Tibial nerve (tissue), 4 donors: ENCODE measurements around the gene LGALS9. TPM values are rescaled to one million over a fixed set of nuclear protein-coding genes. Genes with fewer than 3 reads are reported as not detected.
"Not testable (repeated sequence)": the region's sequence is repeated elsewhere in the genome, so short reads cannot be mapped to it uniquely, and the experiment has no call there.

Source experiments
- DNase-seq, 2 donors: peaks; one replicate each; pipeline ENCODE4 v3.0.0-alpha.2; 2019; ENCODE audit warnings: low spot score in 2 of 2
- H3K27ac ChIP-seq, 4 donors: fragments of 200-600 bp; sonication (generic) in 3 of 4; one replicate each; pipeline ENCODE4 v1.5.1; 2017 to 2019; ENCODE audit warnings: mild to moderate bottlenecking in 1 of 4
- H3K27me3 ChIP-seq, 2 donors: fragments of 200-600 bp; sonication (generic) in 1 of 2; one replicate each; pipeline versions ENCODE4 v1.5.1 to v1.6.0; 2017 to 2019
- H3K36me3 ChIP-seq, 3 donors: fragments of 200-600 bp; sonication (generic); one replicate each; pipeline ENCODE4 v1.5.1; 2018 to 2019
- H3K4me1 ChIP-seq, 4 donors: fragments of 200-600 bp; sonication (generic) in 3 of 4; one replicate each; pipeline ENCODE4 v1.5.1; 2017 to 2019
- H3K4me3 ChIP-seq, 4 donors: fragments of 200-600 bp; sonication (generic) in 3 of 4; one replicate each; pipeline ENCODE4 v1.5.1; 2017 to 2019; ENCODE audit warnings: mild to moderate bottlenecking in 1 of 4, moderate library complexity in 1 of 4
- H3K9me3 ChIP-seq, 4 donors: fragments of 200-600 bp; sonication (generic) in 3 of 4; one replicate each; pipeline ENCODE4 v1.5.1; 2017 to 2019
- CTCF ChIP-seq, 5 experiments: fragments of 200-600 bp in 3 of 5; fragments of 450-650 bp in 2 of 5; sonication (generic) in 3 of 5; IDR thresholded peaks; one replicate each; pipeline ENCODE4 v1.5.1; 2016 to 2019; ENCODE audit warnings: antibody characterized with exemption in 5 of 5, mild to moderate bottlenecking in 3 of 5, moderate library complexity in 2 of 5
- EP300 ChIP-seq, 2 donors: sonication (generic); formaldehyde crosslinking; IDR thresholded peaks; one replicate each; pipeline ENCODE4 v1.6.1; 2017; ENCODE audit warnings: antibody characterized with exemption in 2 of 2, mild to moderate bottlenecking in 1 of 2
- POLR2A ChIP-seq, 2 donors: fragments of 450-650 bp; IDR thresholded peaks; one replicate each; pipeline ENCODE4 v1.6.1; 2017; ENCODE audit warnings: antibody characterized with exemption in 2 of 2, mild to moderate bottlenecking in 2 of 2, moderate library complexity in 2 of 2
- WGBS, 2 donors: methylation state at CpG; one replicate each; pipeline ENCODE4 v1.1.5; 2018; 5-methylcytosine and 5-hydroxymethylcytosine counted together
- total RNA-seq, 4 donors: library from RNA; depleted of rRNA; stranded (reverse); fragments of >200 nt; gene quantifications; one replicate each; pipeline ENCODE4 v1.1.0, GENCODE V29; 2016

The LGALS9 gene
- total RNA-seq, 4 donors from 2014 or later, result 11.9 to 73.5 (median 20.7) TPM

- no peaks in the 10 kb centered on the region for H3K9me3 ChIP-seq
- H3K27me3 ChIP-seq, result no peaks in the 10 kb centered on the region
- H3K4me3 ChIP-seq, result no peak overlapping the region
- TF ChIP-seq EP300 (IDR thresholded peaks at IDR 0.05) (no peak), POLR2A (IDR thresholded peaks at IDR 0.05) (no peak), CTCF (IDR thresholded peaks at IDR 0.05) (no peak)
- no peaks in the 10 kb centered on the region for H3K4me1 ChIP-seq
- no peak overlapping the region for H3K27ac ChIP-seq
- 92 to 93% methylated on average over 4 of the region's 4 CpGs for WGBS, 2 donors
- DNase-seq, result no peak
- no peaks in the 10 kb centered on the region for H3K36me3 ChIP-seq
These were observed 34.6 kb downstream of the LGALS9 start for GRCh38 chr17:27665549-27665948.

- H3K27ac ChIP-seq, H3K4me1 ChIP-seq, H3K4me3 ChIP-seq, H3K36me3 ChIP-seq, H3K9me3 ChIP-seq, H3K27me3 ChIP-seq, DNase-seq: not testable (repeated sequence)
- 79 to 81% methylated on average over 6 of the region's 6 CpGs for WGBS, 2 donors
These were observed 35.3 kb downstream of the LGALS9 start for GRCh38 chr17:27666270-27666669.

- H3K27ac ChIP-seq, result no peak overlapping the region
- no peaks in the 10 kb centered on the region for H3K27me3 ChIP-seq
- no peaks in the 10 kb centered on the region for H3K9me3 ChIP-seq
- no peak for DNase-seq
- no peaks in the 10 kb centered on the region for H3K36me3 ChIP-seq
- no peak overlapping the region for H3K4me3 ChIP-seq
- TF ChIP-seq EP300 (IDR thresholded peaks at IDR 0.05), result no peak
- no peak for TF ChIP-seq CTCF (IDR thresholded peaks at IDR 0.05)
- no peak for TF ChIP-seq POLR2A (IDR thresholded peaks at IDR 0.05)
- WGBS, 2 donors, result 87 to 91% methylated on average over 9 to 10 of the region's 11 CpGs
- H3K4me1 ChIP-seq, result no peaks in the 10 kb centered on the region
These were observed 36.0 kb downstream of the LGALS9 start for GRCh38 chr17:27666831-27667560.

GRCh38 chr17:27667656-27668487 is 36.9 kb downstream of the LGALS9 start:
- Histone ChIP-seq H3K36me3 (no peaks in the 10 kb centered on the region), H3K9me3 (no peaks in the 10 kb centered on the region), H3K4me1 (no peaks in the 10 kb centered on the region), H3K27ac (no peak overlapping the region), H3K4me3 (no peak overlapping the region), H3K27me3 (no peaks in the 10 kb centered on the region)
- TF ChIP-seq POLR2A (IDR thresholded peaks at IDR 0.05) (no peak), EP300 (IDR thresholded peaks at IDR 0.05) (no peak), CTCF (IDR thresholded peaks at IDR 0.05) (no peak)
- DNase-seq, result no peak
- 82 to 83% methylated on average over 10 to 11 of the region's 12 CpGs for whole genome bisulfite sequencing, 2 donors

GRCh38 chr17:27668488-27668823 is 37.5 kb downstream of the LGALS9 start:
- Histone ChIP-seq H3K4me3 (no peak overlapping the region), H3K9me3 (no peaks in the 10 kb centered on the region), H3K27ac (no peak overlapping the region), H3K36me3 (no peaks in the 10 kb centered on the region), H3K4me1 (no peaks in the 10 kb centered on the region), H3K27me3 (no peaks in the 10 kb centered on the region)
- TF ChIP-seq CTCF (IDR thresholded peaks at IDR 0.05) (no peak), EP300 (IDR thresholded peaks at IDR 0.05) (no peak), POLR2A (IDR thresholded peaks at IDR 0.05) (no peak)
- 50 to 78% methylated on average over 2 of the region's 2 CpGs for WGBS, 2 donors
- no peak for DNase-seq
